Ascending aorta (tissue), 2 donors: ENCODE results near the gene BEX4. TPM values are rescaled to one million over a fixed set of nuclear protein-coding genes. Genes with fewer than 3 reads are reported as not detected.
"Not testable (repeated sequence)": the region's sequence is repeated elsewhere in the genome, so short reads cannot be mapped to it uniquely, and the experiment has no call there.

Source experiments
- DNase-seq, 2 donors: peaks; one replicate each; pipeline ENCODE4 v3.0.0-alpha.2; 2019; ENCODE audit warnings: low spot score in 2 of 2
- H3K27ac ChIP-seq, 2 donors: fragments of 200-600 bp; sonication (generic); one replicate each; pipeline ENCODE4 v1.5.1; 2016 to 2017; ENCODE audit warnings: mild to moderate bottlenecking in 1 of 2
- H3K27me3 ChIP-seq: fragments of 200-600 bp; sonication (generic); one replicate; pipeline ENCODE4 v1.5.1; 2017
- H3K36me3 ChIP-seq, 2 donors: fragments of 200-600 bp; sonication (generic); one replicate each; pipeline ENCODE4 v1.5.1; 2016
- H3K4me1 ChIP-seq, 2 donors: fragments of 200-600 bp; sonication (generic); one replicate each; pipeline ENCODE4 v1.5.1; 2016 to 2017; ENCODE audit warnings: mild to moderate bottlenecking in 1 of 2
- H3K4me3 ChIP-seq, 2 donors: fragments of 200-600 bp; sonication (generic); one replicate each; pipeline ENCODE4 v1.5.1; 2016 to 2017; ENCODE audit warnings: mild to moderate bottlenecking in 1 of 2
- H3K9me3 ChIP-seq, 2 donors: fragments of 200-600 bp; sonication (generic); one replicate each; pipeline ENCODE4 v1.5.1; 2016
- intact Hi-C: fragments of 100-400 bp; cut with DNase I; formaldehyde crosslinking; loops from one replicate; pipeline ENCODE4 v1.15.1; 2023
- total RNA-seq: library from RNA; depleted of rRNA; stranded (reverse); fragments of >200 nt; gene quantifications from one replicate; pipeline ENCODE4 v1.1.0, GENCODE V29; 2016
- TF ChIP-seq, protein P1 (sequence below), 3 experiments: fragments of 200-600 bp in 2 of 3; fragments of 450-650 bp in 1 of 3; sonication (generic) in 2 of 3; IDR thresholded peaks; one replicate each; pipeline ENCODE4 v1.5.1; 2016 to 2019; ENCODE audit warnings: antibody characterized with exemption in 3 of 3, mild to moderate bottlenecking in 1 of 3, moderate library complexity in 1 of 3

Gene BEX4
- total RNA-seq, 1 donor from 2014 or later, result 11.0 TPM

DNA sequence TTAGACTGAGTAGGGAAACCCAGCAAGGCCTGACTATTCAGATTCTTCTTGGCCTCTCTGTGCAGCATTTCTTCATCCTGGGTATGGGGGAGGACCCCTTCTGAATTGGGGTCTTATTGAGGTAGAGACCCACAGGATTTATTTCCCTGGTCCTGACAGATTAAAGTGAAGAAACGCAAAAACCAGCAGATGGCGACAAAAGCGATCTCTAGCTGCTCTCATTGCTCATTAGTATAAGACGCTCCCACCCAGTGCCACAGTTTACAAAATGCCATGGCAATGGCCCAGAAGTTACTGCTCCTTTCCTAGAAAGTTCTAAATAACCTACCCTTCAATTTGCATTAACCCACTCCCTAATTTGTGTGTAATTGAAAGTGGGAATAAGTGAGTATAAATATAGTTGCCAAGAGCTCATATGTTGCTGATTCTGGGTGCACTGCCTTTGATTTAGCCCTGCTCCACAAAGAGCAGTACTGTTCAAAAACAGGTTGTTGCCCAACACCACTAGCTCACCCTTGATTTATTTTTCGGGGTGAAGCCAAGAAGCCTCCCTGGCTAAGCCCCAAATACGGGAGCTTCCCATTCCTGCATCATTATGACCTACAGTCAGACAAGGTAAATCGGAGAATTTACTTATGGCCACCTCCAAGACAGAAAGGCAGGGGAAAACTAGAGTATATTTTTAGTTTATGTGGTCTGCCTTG is 3.7 kb upstream of the BEX4 start:
- H3K36me3 ChIP-seq, result no peaks in the 10 kb centered on the region
- no peak overlapping the region for H3K4me3 ChIP-seq
- H3K4me1 ChIP-seq, result no peaks in the 10 kb centered on the region
- H3K9me3 ChIP-seq, result no peaks in the 10 kb centered on the region
- TF ChIP-seq, protein P1, sequence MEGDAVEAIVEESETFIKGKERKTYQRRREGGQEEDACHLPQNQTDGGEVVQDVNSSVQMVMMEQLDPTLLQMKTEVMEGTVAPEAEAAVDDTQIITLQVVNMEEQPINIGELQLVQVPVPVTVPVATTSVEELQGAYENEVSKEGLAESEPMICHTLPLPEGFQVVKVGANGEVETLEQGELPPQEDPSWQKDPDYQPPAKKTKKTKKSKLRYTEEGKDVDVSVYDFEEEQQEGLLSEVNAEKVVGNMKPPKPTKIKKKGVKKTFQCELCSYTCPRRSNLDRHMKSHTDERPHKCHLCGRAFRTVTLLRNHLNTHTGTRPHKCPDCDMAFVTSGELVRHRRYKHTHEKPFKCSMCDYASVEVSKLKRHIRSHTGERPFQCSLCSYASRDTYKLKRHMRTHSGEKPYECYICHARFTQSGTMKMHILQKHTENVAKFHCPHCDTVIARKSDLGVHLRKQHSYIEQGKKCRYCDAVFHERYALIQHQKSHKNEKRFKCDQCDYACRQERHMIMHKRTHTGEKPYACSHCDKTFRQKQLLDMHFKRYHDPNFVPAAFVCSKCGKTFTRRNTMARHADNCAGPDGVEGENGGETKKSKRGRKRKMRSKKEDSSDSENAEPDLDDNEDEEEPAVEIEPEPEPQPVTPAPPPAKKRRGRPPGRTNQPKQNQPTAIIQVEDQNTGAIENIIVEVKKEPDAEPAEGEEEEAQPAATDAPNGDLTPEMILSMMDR (IDR thresholded peaks at IDR 0.05), result peak; percentile 24 to 53 (median 39)
- H3K27me3 ChIP-seq, result no peaks in the 10 kb centered on the region
- intact Hi-C loops, result loop anchor here (1.0 to 10.0 kb wide), 2 partner anchors 144 to 253 kb away; partner anchors contain the start of gene TCEAL9
- peak in 1 of 2 donors; percentile 65 for DNase-seq
- no peak overlapping the region for H3K27ac ChIP-seq

DNA sequence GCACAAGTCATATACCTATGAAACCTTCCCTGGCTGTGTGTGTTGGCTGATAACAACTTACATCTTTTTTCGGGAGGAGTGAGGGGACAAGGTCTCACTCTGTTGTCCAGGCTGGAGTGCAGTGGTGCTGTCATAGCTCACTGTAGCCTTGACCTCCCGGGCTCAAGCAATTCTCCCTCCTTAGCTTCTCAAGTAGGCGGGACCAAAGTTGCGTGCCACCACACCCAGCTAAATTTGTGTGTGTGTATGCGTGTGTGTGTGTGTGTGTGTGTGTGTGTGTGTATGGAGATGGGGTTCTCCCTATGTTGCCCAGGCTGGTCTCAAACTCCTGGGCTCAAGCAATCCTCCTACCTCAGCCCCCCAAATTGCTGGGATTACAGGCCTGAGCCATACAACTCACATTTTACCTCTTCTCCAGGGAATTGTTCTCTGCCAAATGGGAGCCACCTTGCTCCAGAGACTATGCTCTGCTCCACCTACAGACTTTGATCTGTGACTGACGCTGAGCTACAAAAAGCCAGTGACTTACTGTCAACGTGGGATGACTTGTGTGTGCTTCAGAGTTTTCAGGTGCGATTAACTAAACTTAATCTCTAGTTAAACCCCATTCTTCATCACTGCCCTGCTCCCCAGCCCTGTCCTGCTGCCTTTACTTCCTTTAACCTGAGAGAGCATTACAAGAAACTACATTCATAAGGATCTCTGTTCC is 2.0 kb upstream of the BEX4 start:
- H3K27ac ChIP-seq, result no peak overlapping the region
- H3K4me3 ChIP-seq, result no peak overlapping the region
- intact Hi-C loops, result loop anchor here (10.0 kb wide), 1 partner anchor 142 kb away; the partner anchor contains the start of gene TCEAL9
- no peaks in the 10 kb centered on the region for H3K9me3 ChIP-seq
- no peaks in the 10 kb centered on the region for H3K36me3 ChIP-seq
- no peaks in the 10 kb centered on the region for H3K4me1 ChIP-seq
- no peak for DNase-seq
- H3K27me3 ChIP-seq, result no peaks in the 10 kb centered on the region
- TF ChIP-seq, protein P1 (IDR thresholded peaks at IDR 0.05), result no peak

DNA sequence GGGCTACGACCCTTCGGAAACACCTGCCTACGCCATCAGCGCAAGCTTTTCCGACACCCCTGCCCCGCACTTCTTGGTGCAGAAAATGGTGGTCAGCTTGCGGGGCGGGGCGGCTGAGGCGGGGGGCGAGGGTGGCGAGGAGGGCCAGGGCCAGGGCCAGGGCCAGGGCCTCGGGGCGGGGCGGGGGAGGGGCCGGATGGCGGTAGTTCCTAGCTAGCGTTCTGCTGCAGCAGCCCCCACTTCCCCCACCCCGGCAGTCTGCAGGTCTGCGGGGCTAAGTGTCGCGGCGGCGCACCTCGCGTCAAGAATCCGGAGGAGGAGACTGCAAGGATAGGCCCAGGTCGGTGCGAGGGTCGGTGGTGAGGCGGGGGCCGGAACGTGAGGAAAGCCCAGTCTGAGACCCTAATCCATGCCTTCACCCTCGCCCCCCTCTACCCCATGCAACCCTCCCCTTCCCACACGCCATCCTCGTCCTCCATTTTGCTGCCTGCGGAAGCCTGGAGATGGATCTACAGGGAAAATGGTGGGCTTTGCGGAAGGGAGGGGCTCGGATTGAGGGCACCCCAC is 600 bp downstream of the BEX4 start:
- Histone ChIP-seq H3K4me1 (no peaks in the 10 kb centered on the region), H3K9me3 (no peaks in the 10 kb centered on the region), H3K27ac (peak overlapping the region; percentile 76 to 85), H3K27me3 (no peaks in the 10 kb centered on the region), H3K36me3 (no peaks in the 10 kb centered on the region), H3K4me3 (peak overlapping the region; percentile 70 to 75)
- no peak for DNase-seq
- TF ChIP-seq, protein P1 (IDR thresholded peaks at IDR 0.05), result no peak
- intact Hi-C loops, result loop anchor here (1.0 to 10.0 kb wide), 3 partner anchors 40 to 139 kb away; partner anchors contain the start of genes TCEAL8 and TCEAL9

DNA sequence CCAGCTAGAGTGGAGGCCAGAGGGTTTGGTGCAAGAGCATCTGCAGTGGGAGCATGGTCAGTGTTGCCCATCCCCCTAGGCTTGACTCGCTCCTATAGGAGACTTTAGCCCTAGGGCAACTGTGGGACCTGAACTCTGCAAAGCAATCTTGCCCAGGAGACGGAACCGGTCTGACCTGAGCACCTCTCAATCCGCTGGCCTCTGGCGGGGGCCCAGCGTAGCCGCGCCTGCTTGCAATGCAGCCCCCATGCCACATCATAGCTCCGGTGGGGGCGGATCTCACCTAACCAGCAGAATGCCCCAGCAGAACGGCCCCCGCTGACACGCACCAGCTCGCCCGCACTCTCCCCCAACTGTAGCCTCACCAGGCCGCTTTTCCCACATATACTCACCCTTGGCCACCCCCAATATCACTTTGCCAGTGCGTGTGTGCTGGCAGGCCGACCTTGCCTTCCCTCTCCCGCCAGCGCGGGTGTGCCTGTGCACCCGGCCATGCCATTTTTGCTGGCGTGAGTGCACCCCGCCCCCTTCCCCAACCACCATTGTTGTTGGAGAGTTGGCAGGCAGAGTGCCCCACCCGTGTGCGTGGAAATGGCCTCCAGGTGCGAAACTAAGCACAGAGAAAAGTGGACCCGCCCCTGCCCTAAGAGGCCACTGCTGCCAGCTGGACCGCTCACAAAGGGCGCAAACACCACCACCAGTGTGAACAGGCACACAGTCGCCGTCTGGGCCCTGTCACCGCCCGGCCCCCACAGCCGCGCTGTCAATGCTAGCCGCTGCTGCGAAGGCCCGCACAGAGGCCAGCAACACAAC is 5.8 kb downstream of the BEX4 start:
- H3K4me1 ChIP-seq, result no peaks in the 10 kb centered on the region
- H3K36me3 ChIP-seq, result no peaks in the 10 kb centered on the region
- TF ChIP-seq, protein P1 (IDR thresholded peaks at IDR 0.05), result no peak
- no peak for DNase-seq
- no peak overlapping the region for H3K4me3 ChIP-seq
- H3K9me3 ChIP-seq, result no peaks in the 10 kb centered on the region
- no peaks in the 10 kb centered on the region for H3K27me3 ChIP-seq
- H3K27ac ChIP-seq, result no peak overlapping the region
- intact Hi-C loops, result no loop called here

DNA sequence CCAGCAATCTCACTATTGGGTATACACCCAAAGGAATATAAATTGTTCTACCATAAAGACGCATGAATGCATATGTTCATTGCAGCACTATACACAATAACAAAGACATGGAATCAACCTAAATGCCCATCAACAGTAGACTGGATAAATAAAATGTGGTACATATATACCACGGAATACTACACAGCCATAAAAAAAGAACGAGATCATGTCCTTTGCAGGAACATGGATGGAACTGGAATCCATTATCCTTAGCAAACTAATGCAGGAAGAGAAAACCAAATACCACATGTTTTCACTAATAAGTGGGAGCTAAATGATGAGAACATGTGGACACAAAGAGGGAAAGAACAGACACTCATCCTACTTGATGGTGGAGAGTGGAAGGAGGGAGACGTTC is 11.0 kb downstream of the BEX4 start:
- H3K27me3 ChIP-seq, H3K4me1 ChIP-seq, intact Hi-C loops, H3K9me3 ChIP-seq, DNase-seq, H3K4me3 ChIP-seq, H3K36me3 ChIP-seq, H3K27ac ChIP-seq: not testable (repeated sequence)
